HepG2 (cell line): ENCODE measurements around the gene DEPDC5. TPM values are rescaled to one million over a fixed set of nuclear protein-coding genes. Genes with fewer than 3 reads are reported as not detected.

Source experiments
- ELF3 ChIP-seq: IDR thresholded peaks from 2 replicates; pipeline ENCODE4 v1.6.1; 2016; ENCODE audit warnings: missing genetic modification reagents, missing compliant biosample characterization
- ETS1 ChIP-seq: sonication (generic); formaldehyde crosslinking; IDR thresholded peaks from 2 replicates; pipeline ENCODE4 v1.4.0; 2020; ENCODE audit warnings: missing genetic modification reagents
- FOSL2 ChIP-seq: sonication (generic); formaldehyde crosslinking; IDR thresholded peaks from 2 replicates; pipeline ENCODE4 v1.4.0; 2020; ENCODE audit warnings: missing genetic modification reagents
- HOXA5 ChIP-seq: sonication (generic); formaldehyde crosslinking; IDR thresholded peaks from 2 replicates; pipeline ENCODE4 v1.4.0; 2020; ENCODE audit warnings: missing genetic modification reagents
- PTBP1 ChIP-seq: fragments of 200-400 bp; formaldehyde crosslinking; IDR thresholded peaks from 2 replicates; pipeline ENCODE4 v1.6.1; 2018; ENCODE audit warnings: low read length, low read depth; ENCODE audit not compliant: poor library complexity, severe bottlenecking
- SMAD3 ChIP-seq: sonication (generic); formaldehyde crosslinking; IDR thresholded peaks from 2 replicates; pipeline ENCODE4 v1.4.0; 2020; ENCODE audit warnings: missing genetic modification reagents
- TBL1XR1 ChIP-seq: fragments of 150-350 bp; IDR thresholded peaks from 2 replicates; pipeline ENCODE4 v1.6.1; 2014; ENCODE audit warnings: borderline replicate concordance, low read length; ENCODE audit not compliant: partially characterized antibody
- ZBTB40 ChIP-seq, 2 experiments: fragments of 450-650 bp in 1 of 2; sonication (generic) in 1 of 2; formaldehyde crosslinking in 1 of 2; IDR thresholded peaks; 2 replicates each; pipeline versions ENCODE4 v1.6.1 to v1.8.0; 2016 to 2022; ENCODE audit warnings: antibody characterized with exemption in 1 of 2, mild to moderate bottlenecking in 1 of 2, missing genetic modification reagents in 1 of 2
- ZNF235 ChIP-seq: sonication (generic); formaldehyde crosslinking; IDR thresholded peaks from 2 replicates; pipeline ENCODE4 v1.8.1; 2023; ENCODE audit warnings: mild to moderate bottlenecking, missing genetic modification reagents, borderline replicate concordance
- ZNF260 ChIP-seq: sonication (generic); formaldehyde crosslinking; IDR thresholded peaks from 2 replicates; pipeline ENCODE4 v1.4.0; 2020; ENCODE audit warnings: missing genetic modification reagents, low read depth, mild to moderate bottlenecking, borderline replicate concordance
- ZNF44 ChIP-seq: sonication (generic); formaldehyde crosslinking; IDR thresholded peaks from 2 replicates; pipeline ENCODE4 v1.5.1; 2020; ENCODE audit warnings: mild to moderate bottlenecking, missing genetic modification reagents
- ZNF709 ChIP-seq: sonication (generic); formaldehyde crosslinking; IDR thresholded peaks from 2 replicates; pipeline ENCODE4 v1.5.0; 2020; ENCODE audit warnings: mild to moderate bottlenecking, missing genetic modification reagents
- ZNF776 ChIP-seq: sonication (generic); formaldehyde crosslinking; IDR thresholded peaks from 2 replicates; pipeline ENCODE4 v1.4.0; 2020; ENCODE audit warnings: mild to moderate bottlenecking, missing genetic modification reagents
- polyA plus RNA-seq, 8 experiments: library from polyadenylated mRNA; depleted of rRNA in 3 of 8; stranded (reverse) in 7 of 8; unstranded in 1 of 8; fragments of >200 nt; fragmentation: Illumina TruSeq in 4 of 8; extraction: Trizol in 4 of 8; gene quantifications; 2 replicates each; pipeline versions ENCODE4 v1.2.1 to v1.2.3, GENCODE V29; 2011 to 2016; ENCODE audit warnings: low read depth in 4 of 8, missing spikeins in 1 of 8, mixed read lengths in 1 of 8; ENCODE audit not compliant: insufficient read depth in 1 of 8
- total RNA-seq, 5 experiments: library from RNA; depleted of rRNA; stranded (reverse); fragments of >200 nt; fragmentation: Illumina TruSeq; extraction: Trizol; gene quantifications; 2 replicates each; pipeline ENCODE4 v1.2.3, GENCODE V29; 2016; ENCODE audit warnings: low read depth in 1 of 5

The DEPDC5 gene
- total and polyA plus RNA-seq, 2 of the 13 experiments (the other 11 are each of a cell fraction or from before 2014, with no cell fraction given), result 9.8 to 12.4 TPM

DNA sequence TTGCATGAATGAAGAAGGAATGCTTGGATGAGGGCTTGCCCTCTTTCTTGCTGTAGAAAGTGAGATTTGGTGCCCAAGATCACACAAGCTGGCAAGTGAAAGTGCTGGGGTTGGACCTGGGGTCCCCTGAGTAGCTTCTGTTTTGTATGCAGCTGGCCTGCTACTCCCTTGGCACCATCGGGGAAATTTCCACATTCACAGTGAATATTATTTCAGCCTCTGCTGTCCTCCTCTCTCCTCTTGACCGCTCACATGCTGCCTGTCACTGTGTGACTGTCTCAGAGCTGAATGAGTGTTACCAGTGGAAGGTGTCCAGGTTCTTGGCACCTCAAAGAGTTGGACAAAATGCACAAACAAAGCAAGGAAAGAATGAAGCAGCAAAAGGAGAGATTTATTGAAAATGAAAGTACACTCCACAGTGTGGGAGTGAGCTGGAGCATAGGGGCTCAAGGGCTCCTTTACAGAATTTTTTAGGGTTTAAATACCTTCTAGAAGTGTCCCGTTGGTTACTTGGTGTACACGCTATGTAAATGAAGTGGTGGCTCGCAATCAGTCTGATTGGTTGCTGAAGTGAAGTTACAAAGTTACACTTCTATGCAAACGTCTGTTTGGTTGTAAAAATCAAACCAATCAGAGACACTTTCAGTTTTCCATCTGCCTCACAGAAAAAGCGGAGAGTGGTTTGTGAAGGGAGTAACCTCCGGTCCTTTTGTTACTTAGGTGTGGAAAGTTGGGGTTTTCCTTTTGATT is 87.4 kb downstream of the DEPDC5 start (continued):
- no peak for TF ChIP-seq ZBTB40 (IDR thresholded peaks at IDR 0.05)
- TF ChIP-seq ZBTB40 (CRISPR knock-in tag; IDR thresholded peaks at IDR 0.05), result no peak
- TF ChIP-seq ZNF235 (CRISPR knock-in tag), result no peak
- TF ChIP-seq ELF3 (CRISPR knock-in tag), result no peak
- TF ChIP-seq TBL1XR1, result no peak
- TF ChIP-seq ZNF44 (CRISPR knock-in tag), result no peak
- TF ChIP-seq SMAD3, result no peak
- TF ChIP-seq FOSL2 (CRISPR knock-in tag), result no peak
- TF ChIP-seq ZNF776, result no peak
- no peak for TF ChIP-seq ETS1 (CRISPR knock-in tag)
- TF ChIP-seq ZNF260 (CRISPR knock-in tag), result no peak
- TF ChIP-seq PTBP1, result no peak
- TF ChIP-seq HOXA5 (CRISPR knock-in tag), result no peak
- no peak for TF ChIP-seq ZNF709 (CRISPR knock-in tag)
